K562 (cell line): ENCODE results near the gene TBC1D1.

Experiments used
- CEBPZ ChIP-seq: fragments of 150-350 bp; IDR thresholded peaks from 2 replicates; pipeline ENCODE4 v1.6.1; 2014; ENCODE audit warnings: low read depth, mild to moderate bottlenecking, low read length, borderline replicate concordance
- E4F1 ChIP-seq: fragments of 250-450 bp; sonication (Bioruptor Pico); IDR thresholded peaks from 2 replicates; pipeline ENCODE4 v1.5.0; 2021; ENCODE audit warnings: mild to moderate bottlenecking, borderline replicate concordance
- NCOA1 ChIP-seq: fragments of 450-650 bp; IDR thresholded peaks from 2 replicates; pipeline ENCODE4 v1.6.1; 2016; ENCODE audit warnings: low read depth
- TEAD4 ChIP-seq, 2 experiments: sonication (generic) in 1 of 2; formaldehyde crosslinking in 1 of 2; IDR thresholded peaks; 2 replicates each; pipeline versions ENCODE4 v1.6.1 to v1.8.0; 2012 to 2022; ENCODE audit warnings: borderline replicate concordance in 1 of 2, inconsistent platforms in 1 of 2, low read length in 1 of 2, mild to moderate bottlenecking in 1 of 2, missing genetic modification reagents in 1 of 2
- ZNF444 ChIP-seq: fragments of 250-450 bp; sonication (Bioruptor Pico); IDR thresholded peaks from 2 replicates; pipeline ENCODE4 v1.4.0; 2020; ENCODE audit warnings: mild to moderate bottlenecking, moderate library complexity
- TF ChIP-seq, protein P1 (sequence below), 3 experiments: IDR thresholded peaks in 2 of 3; conservative IDR thresholded peaks in 1 of 3; 2 replicates each; pipeline ENCODE4 v1.5.1; 2011 to 2012; ENCODE audit warnings: low read length in 3 of 3, mild to moderate bottlenecking in 3 of 3, control low read depth in 2 of 3, improper control_type of control experiment in 1 of 3, inconsistent platforms in 1 of 3, low read depth in 1 of 3, mixed read lengths in 1 of 3, moderate library complexity in 1 of 3; ENCODE audit not compliant: insufficient read depth in 2 of 3

DNA sequence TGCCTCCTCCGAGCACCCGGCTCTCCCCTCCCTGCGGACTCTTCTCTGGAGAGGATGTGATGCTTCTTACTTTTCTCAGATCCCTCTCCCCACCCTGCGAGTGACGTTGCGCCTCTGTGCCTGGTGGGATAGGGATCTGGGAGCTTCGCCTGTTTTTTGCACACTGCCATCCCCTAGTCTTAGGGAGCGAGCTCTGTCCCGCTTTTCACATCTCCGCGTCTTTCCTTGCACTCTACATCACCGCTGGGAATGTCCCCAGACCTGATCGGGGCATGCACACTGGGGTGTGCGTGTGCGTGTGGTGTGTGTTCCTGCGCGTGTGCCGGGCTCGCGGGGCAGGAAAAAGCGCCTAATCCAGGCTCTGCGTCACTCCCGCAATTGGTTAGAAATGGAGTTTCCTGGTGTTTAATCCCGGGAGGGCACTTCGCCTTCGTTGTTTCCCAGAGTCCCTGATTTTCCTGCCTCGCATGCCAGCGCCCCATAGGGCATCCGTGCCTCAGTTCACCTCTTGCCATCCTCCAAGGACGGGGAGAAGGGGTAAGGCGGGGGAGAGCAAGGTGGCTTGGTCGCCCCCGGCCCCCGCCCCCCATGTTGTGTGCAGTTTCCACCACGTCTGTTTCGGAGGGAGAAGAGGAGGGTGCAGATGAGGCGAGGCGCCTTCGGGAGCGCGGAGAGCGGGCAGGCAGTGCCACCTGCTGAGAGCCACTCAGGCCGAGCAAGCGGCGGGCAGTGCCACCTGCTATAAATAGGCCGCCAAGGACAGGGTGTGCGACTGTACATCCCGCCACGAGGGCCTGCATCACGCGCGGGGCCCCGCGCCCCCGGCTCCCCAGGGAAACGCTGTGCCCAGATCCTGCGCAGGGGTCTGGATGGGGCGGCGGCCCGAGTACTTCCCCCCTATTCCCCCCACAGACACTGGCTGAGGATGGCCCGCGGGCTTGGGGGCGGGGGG is 759 bp upstream of the TBC1D1 start:
- TF ChIP-seq TEAD4 (IDR thresholded peaks at IDR 0.05; ENCODE audit: low read length) = no peak
- no peak for TF ChIP-seq TEAD4 (CRISPR knock-in tag; IDR thresholded peaks at IDR 0.05; ENCODE audit: borderline replicate concordance)
- no peak for TF ChIP-seq ZNF444 (CRISPR knock-in tag)
- TF ChIP-seq, protein P1, sequence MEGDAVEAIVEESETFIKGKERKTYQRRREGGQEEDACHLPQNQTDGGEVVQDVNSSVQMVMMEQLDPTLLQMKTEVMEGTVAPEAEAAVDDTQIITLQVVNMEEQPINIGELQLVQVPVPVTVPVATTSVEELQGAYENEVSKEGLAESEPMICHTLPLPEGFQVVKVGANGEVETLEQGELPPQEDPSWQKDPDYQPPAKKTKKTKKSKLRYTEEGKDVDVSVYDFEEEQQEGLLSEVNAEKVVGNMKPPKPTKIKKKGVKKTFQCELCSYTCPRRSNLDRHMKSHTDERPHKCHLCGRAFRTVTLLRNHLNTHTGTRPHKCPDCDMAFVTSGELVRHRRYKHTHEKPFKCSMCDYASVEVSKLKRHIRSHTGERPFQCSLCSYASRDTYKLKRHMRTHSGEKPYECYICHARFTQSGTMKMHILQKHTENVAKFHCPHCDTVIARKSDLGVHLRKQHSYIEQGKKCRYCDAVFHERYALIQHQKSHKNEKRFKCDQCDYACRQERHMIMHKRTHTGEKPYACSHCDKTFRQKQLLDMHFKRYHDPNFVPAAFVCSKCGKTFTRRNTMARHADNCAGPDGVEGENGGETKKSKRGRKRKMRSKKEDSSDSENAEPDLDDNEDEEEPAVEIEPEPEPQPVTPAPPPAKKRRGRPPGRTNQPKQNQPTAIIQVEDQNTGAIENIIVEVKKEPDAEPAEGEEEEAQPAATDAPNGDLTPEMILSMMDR (IDR thresholded peaks at IDR 0.05 in 2 of 3, conservative IDR thresholded peaks at IDR 0.05 in 1 of 3; ENCODE audit: insufficient read depth in 2 of 3, low read depth in 1 of 3, low read length in 3 of 3) = no peak
- no peak for TF ChIP-seq NCOA1
- no peak for TF ChIP-seq CEBPZ
- no peak for TF ChIP-seq E4F1
